ENCODE measurements around the gene PTGIR. TPM values are rescaled to one million over a fixed set of nuclear protein-coding genes. Genes with fewer than 3 reads are reported as not detected.

Gene PTGIR
- total RNA-seq, 1 experiment from 2014 or later, result 0.24 TPM

DNA sequence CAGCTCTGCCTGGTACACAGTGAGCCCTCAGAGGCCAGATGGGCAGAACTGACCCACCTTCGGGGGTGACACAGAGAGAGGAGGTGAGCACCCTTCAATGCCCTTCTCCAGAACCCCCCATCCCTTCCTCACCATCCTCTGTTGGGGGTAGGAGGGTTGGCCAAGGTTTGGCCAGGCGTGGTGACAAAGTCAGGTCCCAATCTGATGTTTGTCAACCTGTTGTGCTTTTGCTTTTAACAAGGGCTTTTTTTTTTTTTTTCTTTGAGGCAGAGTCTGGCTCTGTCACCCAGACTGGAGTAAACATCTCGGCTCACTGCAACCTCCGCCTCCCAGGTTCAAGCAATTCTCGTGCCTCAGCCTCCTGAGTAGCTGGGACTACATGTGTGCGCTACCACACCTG is 7.3 kb downstream of the PTGIR start (continued):
- TF ChIP-seq, protein P1, sequence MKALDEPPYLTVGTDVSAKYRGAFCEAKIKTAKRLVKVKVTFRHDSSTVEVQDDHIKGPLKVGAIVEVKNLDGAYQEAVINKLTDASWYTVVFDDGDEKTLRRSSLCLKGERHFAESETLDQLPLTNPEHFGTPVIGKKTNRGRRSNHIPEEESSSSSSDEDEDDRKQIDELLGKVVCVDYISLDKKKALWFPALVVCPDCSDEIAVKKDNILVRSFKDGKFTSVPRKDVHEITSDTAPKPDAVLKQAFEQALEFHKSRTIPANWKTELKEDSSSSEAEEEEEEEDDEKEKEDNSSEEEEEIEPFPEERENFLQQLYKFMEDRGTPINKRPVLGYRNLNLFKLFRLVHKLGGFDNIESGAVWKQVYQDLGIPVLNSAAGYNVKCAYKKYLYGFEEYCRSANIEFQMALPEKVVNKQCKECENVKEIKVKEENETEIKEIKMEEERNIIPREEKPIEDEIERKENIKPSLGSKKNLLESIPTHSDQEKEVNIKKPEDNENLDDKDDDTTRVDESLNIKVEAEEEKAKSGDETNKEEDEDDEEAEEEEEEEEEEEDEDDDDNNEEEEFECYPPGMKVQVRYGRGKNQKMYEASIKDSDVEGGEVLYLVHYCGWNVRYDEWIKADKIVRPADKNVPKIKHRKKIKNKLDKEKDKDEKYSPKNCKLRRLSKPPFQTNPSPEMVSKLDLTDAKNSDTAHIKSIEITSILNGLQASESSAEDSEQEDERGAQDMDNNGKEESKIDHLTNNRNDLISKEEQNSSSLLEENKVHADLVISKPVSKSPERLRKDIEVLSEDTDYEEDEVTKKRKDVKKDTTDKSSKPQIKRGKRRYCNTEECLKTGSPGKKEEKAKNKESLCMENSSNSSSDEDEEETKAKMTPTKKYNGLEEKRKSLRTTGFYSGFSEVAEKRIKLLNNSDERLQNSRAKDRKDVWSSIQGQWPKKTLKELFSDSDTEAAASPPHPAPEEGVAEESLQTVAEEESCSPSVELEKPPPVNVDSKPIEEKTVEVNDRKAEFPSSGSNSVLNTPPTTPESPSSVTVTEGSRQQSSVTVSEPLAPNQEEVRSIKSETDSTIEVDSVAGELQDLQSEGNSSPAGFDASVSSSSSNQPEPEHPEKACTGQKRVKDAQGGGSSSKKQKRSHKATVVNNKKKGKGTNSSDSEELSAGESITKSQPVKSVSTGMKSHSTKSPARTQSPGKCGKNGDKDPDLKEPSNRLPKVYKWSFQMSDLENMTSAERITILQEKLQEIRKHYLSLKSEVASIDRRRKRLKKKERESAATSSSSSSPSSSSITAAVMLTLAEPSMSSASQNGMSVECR (CRISPR knock-in tag; IDR thresholded peaks at IDR 0.05; ENCODE audit: borderline replicate concordance), result no peak

DNA sequence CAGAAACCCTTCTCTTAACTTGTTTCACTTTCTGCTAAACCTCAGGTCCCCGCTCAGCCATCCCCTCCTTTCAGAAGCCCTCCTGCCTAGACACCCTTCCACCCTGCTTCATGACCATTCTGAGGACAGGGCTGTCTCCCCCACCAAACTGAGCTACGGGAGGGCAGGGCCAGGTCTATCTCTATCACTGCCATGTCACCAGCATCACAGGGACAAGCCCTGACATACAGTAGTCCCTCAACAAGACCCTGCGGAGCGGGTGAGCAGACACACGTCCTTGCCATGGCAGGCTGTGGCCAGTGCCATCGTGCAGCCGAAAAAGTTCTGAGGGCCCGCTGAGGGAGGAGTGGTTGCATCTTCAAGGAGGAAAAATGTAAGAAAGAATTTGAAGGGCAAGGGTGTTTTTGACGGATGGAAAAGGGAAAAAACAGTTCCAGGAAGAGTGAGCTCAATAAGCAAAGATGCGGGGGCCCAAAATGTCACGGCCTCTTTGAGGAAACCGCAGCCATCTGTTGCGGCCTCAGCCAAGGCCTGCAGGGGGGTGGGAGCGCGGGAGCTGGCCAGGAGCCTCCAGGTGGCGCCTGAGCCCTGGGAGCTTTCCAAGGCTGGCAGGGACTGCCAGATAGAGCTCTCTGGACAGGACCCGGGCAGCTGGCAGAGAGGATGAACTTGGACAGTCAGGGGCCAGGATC is 8.1 kb downstream of the PTGIR start:
- CTCF ChIA-PET, result interaction anchor here (0.6 to 13.2 kb wide), 44 partner anchors 9 to 752 kb away, joined by 3 to 484 read pairs (median 4); partner anchors contain the start of genes CALM3, DACT3, GNG8 and PRKD2
- ATAC-seq (peak; percentile 83), DNase-seq (ENCODE audit: low spot score) (peak; percentile 82)
- peaks cover 14% of the 10 kb centered on the region for H3K4me1 Mint-ChIP-seq
- POLR2A ChIA-PET, result interaction anchor here (0.6 to 1.5 kb wide), 3 partner anchors 43 to 46 kb away, joined by 4 to 6 read pairs (median 4); partner anchors contain the start of gene DACT3
- no peak for TF ChIP-seq HMGA2 (CRISPR knock-in tag; IDR thresholded peaks at IDR 0.05)
- H3K27ac Mint-ChIP-seq, result no peak overlapping the region; the same call in 1 of the 2 replicates
- H3K36me3 Mint-ChIP-seq, result no peaks in the 10 kb centered on the region
- H3K4me3 Mint-ChIP-seq, result no peak overlapping the region
- H3K9me3 Mint-ChIP-seq, result no peaks in the 10 kb centered on the region
- H3K27me3 Mint-ChIP-seq (ENCODE audit: low read depth), result peaks cover 3% of the 10 kb centered on the region; the same call in 1 of the 2 replicates

DNA sequence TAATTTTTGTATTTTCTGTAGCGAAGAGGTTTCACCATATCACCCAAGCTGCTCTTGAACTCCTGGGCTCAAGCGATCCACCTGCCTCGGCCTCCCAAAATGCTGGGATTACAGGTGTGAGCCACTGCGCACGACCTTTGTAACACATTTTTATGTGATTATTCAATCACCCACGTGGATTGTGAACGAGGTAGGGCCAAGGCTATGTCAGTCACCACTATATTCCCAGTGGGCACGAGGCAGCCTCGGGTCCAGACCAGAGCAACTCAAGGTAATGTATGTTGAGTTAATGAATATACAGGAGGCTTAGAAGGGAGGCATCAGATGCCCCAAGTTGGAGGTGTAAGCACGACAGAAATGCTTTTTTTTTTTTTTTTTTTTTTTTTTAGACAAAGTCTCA is 8.9 kb downstream of the PTGIR start:
- POLR2A ChIA-PET, result interaction anchor here (1.5 kb wide), 1 partner anchor 45 kb away, joined by 6 read pairs; the partner anchor contains the start of gene DACT3
- peaks cover 9% of the 10 kb centered on the region for H3K4me1 Mint-ChIP-seq
- no peaks in the 10 kb centered on the region for H3K9me3 Mint-ChIP-seq
- ATAC-seq (no peak), DNase-seq (ENCODE audit: low spot score) (no peak)
- CTCF ChIA-PET, result interaction anchor here (1.3 to 13.2 kb wide), 8 partner anchors 10 to 88 kb away, joined by 3 to 484 read pairs (median 15); partner anchors contain the start of genes CALM3, DACT3 and PTGIR
- peaks cover 3% of the 10 kb centered on the region; the same call in 1 of the 2 replicates for H3K27me3 Mint-ChIP-seq (ENCODE audit: low read depth)
- TF ChIP-seq, protein P2, sequence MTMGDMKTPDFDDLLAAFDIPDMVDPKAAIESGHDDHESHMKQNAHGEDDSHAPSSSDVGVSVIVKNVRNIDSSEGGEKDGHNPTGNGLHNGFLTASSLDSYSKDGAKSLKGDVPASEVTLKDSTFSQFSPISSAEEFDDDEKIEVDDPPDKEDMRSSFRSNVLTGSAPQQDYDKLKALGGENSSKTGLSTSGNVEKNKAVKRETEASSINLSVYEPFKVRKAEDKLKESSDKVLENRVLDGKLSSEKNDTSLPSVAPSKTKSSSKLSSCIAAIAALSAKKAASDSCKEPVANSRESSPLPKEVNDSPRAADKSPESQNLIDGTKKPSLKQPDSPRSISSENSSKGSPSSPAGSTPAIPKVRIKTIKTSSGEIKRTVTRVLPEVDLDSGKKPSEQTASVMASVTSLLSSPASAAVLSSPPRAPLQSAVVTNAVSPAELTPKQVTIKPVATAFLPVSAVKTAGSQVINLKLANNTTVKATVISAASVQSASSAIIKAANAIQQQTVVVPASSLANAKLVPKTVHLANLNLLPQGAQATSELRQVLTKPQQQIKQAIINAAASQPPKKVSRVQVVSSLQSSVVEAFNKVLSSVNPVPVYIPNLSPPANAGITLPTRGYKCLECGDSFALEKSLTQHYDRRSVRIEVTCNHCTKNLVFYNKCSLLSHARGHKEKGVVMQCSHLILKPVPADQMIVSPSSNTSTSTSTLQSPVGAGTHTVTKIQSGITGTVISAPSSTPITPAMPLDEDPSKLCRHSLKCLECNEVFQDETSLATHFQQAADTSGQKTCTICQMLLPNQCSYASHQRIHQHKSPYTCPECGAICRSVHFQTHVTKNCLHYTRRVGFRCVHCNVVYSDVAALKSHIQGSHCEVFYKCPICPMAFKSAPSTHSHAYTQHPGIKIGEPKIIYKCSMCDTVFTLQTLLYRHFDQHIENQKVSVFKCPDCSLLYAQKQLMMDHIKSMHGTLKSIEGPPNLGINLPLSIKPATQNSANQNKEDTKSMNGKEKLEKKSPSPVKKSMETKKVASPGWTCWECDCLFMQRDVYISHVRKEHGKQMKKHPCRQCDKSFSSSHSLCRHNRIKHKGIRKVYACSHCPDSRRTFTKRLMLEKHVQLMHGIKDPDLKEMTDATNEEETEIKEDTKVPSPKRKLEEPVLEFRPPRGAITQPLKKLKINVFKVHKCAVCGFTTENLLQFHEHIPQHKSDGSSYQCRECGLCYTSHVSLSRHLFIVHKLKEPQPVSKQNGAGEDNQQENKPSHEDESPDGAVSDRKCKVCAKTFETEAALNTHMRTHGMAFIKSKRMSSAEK (CRISPR knock-in tag; IDR thresholded peaks at IDR 0.05; ENCODE audit: borderline replicate concordance), result no peak
- no peak for TF ChIP-seq CREB1 (CRISPR knock-in tag; IDR thresholded peaks at IDR 0.05)
- TF ChIP-seq PRRX2 (CRISPR knock-in tag; IDR thresholded peaks at IDR 0.05), result no peak
- TF ChIP-seq, protein P3, sequence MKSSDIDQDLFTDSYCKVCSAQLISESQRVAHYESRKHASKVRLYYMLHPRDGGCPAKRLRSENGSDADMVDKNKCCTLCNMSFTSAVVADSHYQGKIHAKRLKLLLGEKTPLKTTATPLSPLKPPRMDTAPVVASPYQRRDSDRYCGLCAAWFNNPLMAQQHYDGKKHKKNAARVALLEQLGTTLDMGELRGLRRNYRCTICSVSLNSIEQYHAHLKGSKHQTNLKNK (CRISPR knock-in tag; IDR thresholded peaks at IDR 0.05), result no peak
- TF ChIP-seq RORB (CRISPR knock-in tag; IDR thresholded peaks at IDR 0.05), result no peak
- TF ChIP-seq NR3C1 (CRISPR knock-in tag; conservative IDR thresholded peaks at IDR 0.05; ENCODE audit: low read depth), result no peak
- TF ChIP-seq, protein P4, sequence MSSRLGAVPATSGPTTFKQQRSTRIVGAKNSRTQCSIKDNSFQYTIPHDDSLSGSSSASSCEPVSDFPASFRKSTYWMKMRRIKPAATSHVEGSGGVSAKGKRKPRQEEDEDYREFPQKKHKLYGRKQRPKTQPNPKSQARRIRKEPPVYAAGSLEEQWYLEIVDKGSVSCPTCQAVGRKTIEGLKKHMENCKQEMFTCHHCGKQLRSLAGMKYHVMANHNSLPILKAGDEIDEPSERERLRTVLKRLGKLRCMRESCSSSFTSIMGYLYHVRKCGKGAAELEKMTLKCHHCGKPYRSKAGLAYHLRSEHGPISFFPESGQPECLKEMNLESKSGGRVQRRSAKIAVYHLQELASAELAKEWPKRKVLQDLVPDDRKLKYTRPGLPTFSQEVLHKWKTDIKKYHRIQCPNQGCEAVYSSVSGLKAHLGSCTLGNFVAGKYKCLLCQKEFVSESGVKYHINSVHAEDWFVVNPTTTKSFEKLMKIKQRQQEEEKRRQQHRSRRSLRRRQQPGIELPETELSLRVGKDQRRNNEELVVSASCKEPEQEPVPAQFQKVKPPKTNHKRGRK (CRISPR knock-in tag; IDR thresholded peaks at IDR 0.05; ENCODE audit: borderline replicate concordance), result no peak
- no peak for TF ChIP-seq ZBTB21 (CRISPR knock-in tag; IDR thresholded peaks at IDR 0.05; ENCODE audit: borderline replicate concordance)
- no peak for TF ChIP-seq EMX1 (CRISPR knock-in tag; IDR thresholded peaks at IDR 0.05)
- no peak for TF ChIP-seq TEAD1 (CRISPR knock-in tag; IDR thresholded peaks at IDR 0.05)
- TF ChIP-seq, protein P5, sequence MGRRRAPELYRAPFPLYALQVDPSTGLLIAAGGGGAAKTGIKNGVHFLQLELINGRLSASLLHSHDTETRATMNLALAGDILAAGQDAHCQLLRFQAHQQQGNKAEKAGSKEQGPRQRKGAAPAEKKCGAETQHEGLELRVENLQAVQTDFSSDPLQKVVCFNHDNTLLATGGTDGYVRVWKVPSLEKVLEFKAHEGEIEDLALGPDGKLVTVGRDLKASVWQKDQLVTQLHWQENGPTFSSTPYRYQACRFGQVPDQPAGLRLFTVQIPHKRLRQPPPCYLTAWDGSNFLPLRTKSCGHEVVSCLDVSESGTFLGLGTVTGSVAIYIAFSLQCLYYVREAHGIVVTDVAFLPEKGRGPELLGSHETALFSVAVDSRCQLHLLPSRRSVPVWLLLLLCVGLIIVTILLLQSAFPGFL (CRISPR knock-in tag; IDR thresholded peaks at IDR 0.05; ENCODE audit: borderline replicate concordance), result no peak
- no peak for TF ChIP-seq FOXP1 (CRISPR knock-in tag; IDR thresholded peaks at IDR 0.05; ENCODE audit: borderline replicate concordance)
- no peak for TF ChIP-seq ZNF396 (CRISPR knock-in tag; IDR thresholded peaks at IDR 0.05; ENCODE audit: borderline replicate concordance)
- TF ChIP-seq CREM (CRISPR knock-in tag; IDR thresholded peaks at IDR 0.05), result no peak
- TF ChIP-seq, protein P6, sequence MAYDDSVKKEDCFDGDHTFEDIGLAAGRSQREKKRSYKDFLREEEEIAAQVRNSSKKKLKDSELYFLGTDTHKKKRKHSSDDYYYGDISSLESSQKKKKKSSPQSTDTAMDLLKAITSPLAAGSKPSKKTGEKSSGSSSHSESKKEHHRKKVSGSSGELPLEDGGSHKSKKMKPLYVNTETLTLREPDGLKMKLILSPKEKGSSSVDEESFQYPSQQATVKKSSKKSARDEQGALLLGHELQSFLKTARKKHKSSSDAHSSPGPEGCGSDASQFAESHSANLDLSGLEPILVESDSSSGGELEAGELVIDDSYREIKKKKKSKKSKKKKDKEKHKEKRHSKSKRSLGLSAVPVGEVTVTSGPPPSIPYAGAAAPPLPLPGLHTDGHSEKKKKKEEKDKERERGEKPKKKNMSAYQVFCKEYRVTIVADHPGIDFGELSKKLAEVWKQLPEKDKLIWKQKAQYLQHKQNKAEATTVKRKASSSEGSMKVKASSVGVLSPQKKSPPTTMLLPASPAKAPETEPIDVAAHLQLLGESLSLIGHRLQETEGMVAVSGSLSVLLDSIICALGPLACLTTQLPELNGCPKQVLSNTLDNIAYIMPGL (CRISPR knock-in tag; IDR thresholded peaks at IDR 0.05), result no peak
- no peak overlapping the region for H3K27ac Mint-ChIP-seq
- no peaks in the 10 kb centered on the region for H3K36me3 Mint-ChIP-seq
- no peak overlapping the region for H3K4me3 Mint-ChIP-seq
